GM18861 (cell line): ENCODE data around the gene MED9.

Experiments used
- ATAC-seq: cut with Tn5 transposase; IDR thresholded peaks from one replicate; pipeline ENCODE4 v1.9.1; 2021; ENCODE audit not compliant: unreplicated experiment

The MED9 gene

GRCh38 chr17:17503566-17504130, 26.8 kb downstream of the MED9 start:
- ATAC-seq: no peak

DNA sequence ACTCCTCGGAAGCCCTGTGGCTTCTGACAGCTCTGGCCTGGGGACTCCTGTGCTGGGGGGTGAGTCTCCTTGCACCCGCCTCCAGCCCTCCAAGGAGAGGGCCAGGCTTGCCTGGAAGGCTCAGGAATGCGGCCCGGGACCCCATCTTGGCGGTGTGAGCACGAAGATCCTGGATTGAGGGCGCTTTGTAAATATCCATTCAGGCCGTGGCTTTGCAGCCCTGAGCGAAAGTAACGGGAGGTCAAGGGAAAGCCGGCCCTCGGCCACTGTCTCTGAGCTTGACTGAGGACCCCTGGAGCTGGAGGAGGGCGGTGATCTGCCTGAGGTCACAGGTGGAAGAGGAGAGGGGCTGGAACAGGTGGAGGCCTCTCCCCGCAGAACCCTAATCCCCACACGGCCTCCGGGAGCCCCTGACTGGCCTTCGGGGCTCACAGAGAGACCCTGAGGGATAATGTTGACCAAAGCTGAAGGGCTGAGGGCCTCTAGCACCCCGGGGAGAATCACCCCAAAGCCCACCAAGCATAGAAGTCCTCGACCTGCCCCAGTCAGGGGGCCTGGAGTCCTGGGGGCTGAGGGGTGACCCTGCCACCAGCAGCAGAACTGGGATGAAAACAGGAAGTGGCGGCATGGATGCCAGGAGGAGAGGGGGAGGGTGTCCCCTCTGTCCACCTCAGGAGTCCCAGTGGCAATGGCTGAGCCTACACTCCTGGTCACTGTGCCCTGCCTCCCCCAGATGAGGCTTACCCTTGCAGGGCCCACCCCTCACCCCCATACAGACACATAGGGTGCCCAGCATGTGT, 27.7 kb downstream of the MED9 start:
- ATAC-seq: no peak

DNA sequence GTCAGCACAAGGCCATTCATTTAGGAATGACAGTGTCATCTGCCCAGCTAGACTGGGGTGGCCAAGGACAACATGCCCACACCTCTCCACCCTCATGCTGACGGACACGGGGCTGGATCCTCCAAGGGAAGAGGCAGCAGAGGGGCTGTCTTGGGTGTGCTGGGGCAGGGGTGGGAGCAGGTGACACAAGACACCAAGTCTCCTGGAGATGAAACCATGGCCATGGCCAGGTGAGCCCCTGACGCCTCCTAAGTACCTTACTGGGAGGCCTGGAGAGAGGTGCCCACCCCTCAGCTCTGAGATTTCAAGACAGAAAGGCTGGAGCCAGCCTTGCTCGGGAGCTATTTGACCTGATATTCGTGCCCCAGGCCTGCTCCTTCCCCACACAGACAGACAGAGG, 28.4 kb downstream of the MED9 start:
- ATAC-seq: no peak

DNA sequence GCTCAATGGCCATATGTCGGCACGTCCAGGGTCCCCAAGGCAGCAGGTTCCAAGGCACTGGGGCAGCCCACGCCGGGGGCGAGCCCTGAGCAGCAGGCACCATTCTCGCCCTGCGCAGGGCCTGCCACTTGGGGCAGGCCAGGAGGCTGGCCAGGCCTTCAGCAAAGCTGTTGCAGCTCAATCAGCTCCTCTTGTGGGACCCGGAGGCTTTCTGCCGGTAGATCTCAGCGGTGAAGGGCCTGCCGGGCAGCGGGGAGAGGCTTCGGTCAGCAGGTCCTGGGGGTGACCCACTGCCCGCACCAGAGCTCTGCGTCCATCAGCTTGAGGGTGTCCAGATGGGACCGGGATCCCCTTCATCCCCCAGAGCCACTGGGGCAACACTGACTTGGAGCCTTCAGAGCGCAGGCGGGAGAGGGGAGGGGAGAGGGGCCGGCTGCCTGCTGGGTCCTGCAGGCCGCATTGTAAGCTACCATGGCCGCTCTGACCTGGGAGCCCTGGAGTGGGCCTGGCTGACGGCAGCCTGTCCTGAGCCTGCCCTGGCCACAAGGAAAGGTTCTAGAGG, 28.9 kb downstream of the MED9 start:
- ATAC-seq: no peak

DNA sequence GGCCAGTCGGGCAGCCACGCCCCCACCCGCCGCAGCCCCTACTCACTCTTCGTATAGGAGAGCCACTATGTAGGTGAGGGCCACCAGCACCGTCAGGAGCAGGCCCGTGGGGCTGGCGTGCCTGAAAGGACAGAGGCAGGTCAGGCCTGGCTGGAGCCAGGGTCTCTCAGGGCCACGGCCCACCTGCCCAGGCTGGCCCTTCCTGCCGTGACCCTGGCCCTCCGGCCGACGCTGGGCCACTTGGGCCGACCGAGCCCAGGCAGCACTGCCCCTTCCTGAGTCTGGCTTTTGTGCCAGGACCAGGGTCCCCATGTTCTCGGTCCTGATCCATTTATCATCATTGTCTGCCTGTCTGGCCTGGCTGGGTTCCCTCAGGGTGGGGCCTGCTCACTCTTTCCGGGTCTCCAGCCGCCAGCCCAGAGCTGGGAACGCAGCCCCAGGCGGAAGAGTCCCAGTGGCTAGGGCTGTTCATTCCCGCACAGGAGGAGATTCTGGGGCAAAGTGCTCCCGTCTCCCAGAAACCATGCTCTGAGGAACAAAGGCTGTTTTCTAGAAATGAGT, 29.5 kb downstream of the MED9 start:
- no peak for ATAC-seq

- ATAC-seq: no peak
These were observed 30.2 kb downstream of the MED9 start for GRCh38 chr17:17506893-17507464.

- no peak for ATAC-seq
These were observed 30.7 kb downstream of the MED9 start for GRCh38 chr17:17507465-17508011.

DNA sequence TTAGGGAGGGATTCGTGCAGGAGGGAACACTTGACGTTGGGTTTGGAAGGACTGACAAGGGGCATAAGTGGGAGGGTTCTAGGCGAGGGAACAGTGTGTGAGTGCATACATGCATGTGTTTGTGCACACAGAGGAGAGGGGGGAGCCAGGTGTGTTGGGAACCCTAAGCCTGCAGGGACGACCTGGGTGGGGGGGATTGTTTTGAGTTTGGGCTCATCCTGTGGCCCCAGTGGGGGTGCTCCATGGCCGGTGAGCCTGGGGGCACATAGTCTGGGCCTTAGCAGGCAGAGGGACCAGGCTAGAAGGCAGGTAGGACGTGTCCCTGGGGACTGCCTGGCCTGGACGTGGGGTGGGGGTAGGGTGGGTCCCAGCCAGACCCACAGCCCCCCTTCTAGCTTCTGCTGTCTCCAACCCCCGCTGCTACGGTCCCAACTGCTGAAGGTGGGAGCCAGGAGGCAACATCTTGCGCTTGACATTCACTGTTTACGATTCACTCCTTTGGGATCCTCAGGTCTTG, 31.3 kb downstream of the MED9 start:
- ATAC-seq: no peak

DNA sequence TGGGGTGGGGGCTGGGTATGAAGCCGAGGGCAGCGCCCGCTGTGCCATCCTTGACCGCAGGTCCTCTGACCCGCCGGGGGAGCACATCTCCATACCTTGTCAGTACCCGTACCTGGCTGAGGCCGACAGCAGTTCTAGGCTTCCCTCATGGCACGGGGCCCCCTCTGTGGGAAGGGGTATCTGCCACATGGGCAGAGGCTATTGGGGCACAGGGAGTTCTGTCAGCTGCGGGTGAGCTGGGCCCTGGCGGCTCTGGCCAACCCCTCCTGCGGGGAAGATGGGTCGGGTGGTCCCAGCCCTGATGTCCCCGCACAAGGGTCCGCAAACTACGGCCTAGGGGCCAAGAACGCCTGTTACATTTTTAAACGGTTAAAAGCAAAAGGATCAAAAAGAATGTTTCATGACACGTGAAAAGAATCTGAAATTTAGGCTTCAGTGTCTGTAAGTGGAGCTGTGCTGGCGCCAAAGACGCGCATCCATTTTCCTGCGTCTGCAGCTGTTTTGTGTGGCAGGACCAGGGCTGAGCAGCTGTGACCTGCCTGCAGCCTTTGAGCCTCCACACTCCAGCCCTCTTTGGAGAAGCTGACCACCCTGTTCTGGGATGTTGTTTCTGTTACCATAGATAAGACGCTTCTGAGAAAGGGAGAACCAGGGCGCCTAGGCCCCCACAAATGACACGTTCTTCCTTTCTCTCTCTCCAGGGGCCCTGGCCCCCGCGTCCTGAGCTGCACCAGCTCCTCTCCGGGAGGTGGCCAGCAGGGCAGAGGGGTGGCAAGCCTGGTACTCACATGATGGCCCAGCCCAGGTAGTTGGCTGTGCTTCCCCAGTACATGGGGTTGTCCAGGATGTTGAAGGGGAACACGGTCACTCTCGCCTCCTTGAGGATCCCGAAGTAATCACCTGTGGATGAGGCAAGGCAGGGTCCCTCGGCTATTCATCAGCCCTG, 32.1 kb downstream of the MED9 start:
- no peak for ATAC-seq

DNA sequence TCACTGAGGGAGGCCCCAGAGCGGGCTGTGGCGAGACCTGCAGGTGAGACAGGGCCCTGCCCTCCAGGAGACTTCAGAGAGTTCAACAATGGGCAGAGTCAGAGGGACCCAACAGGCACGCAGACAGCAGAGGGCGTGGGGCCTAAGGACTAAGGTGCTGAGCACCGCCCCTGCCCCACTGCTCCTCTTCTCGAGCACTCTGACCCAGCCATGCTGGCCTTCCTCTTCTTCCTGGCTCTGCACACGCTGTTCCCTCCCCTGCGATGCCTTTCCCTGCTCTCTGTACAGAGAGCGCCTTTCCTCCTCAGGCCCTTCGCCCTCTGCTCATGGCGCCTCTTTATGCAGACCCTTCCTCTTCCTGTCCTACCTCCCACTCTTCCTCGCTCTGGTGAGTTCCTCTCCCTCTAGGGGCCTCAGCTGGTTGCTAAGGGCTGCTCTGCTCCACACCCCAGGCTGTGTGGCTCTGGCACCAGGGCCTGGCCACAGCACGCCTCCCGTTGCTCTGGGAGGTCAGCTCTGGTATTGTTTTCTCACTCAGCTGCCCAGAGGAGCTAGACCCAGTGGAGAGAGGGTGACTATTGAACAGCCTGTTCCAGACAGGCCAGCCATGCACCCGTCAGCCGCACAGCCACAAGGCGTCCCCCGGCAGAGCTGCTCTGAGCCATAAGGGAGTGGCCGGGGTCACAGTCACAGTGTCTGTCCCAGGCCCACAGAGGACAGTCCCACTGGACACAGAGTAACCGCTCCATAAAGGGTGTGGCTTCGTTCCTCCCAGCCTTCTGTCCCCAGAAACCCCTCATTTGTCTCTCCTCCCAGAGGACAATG, 33.0 kb downstream of the MED9 start:
- ATAC-seq: no peak

DNA sequence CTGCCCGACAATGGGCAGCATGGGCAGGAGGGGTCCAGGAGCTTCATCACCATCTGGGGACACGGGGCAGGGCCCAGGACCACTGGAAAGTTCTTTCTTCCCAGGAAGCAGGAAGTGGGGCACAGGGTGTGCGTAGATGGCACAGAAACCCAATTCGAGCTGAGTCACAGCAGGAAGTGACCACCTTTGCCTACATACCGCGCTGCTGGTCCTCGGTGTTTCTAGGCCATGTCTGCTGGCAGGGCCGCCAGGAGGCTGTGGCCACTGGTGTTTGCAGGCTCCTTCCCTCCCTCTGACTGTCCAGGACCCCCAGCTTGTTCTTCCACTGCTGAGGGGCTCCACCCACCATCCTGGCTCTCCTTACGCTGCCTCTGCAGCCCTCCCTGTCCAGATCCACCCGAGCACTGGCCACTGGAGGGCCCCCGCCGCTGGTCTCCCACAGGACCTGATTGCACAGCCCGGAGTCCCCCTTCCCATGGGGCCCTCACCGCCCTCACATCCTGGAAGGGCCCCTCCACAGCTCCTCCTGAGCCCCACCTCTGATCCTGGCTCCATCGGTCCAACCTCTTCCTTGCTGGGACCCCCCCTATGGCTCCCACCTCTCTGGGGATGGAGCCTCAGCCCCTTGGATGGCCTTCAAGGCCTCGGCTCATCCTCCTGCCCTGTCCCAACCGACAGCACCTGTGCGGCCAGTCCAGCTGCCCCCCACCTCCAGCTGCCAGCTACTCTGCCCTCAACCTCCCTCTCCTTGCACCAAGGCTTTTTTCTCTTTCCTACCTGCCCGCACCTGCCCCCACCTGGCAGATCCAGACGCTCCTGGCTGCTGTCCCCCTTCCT, 33.9 kb downstream of the MED9 start:
- ATAC-seq: no peak

DNA sequence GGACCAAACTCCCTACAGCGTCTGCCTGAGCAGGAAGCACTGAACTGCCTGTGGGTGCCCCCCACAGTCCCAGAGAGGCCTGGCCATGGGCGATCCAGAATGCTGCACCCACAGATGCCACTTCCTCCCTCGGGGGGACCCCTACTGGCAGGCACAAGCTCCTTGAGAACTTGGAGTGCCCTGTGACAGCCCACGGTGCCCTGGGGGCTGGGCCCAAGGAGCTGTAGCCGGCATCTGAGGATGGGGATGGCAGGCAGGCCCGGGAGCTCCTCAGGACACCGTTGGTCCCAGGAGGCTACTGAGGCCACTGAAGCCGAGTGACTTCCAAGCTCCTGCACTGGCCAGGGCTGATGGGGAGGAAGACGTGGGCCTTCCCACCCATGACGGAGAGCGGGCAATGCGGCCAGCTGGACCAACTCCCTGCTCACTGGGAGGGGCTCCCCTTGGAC, 34.5 kb downstream of the MED9 start:
- no peak for ATAC-seq

- ATAC-seq: no peak
These were observed 35.4 kb downstream of the MED9 start for GRCh38 chr17:17511881-17512858.

- no peak for ATAC-seq
These were observed 36.1 kb downstream of the MED9 start for GRCh38 chr17:17512866-17513265.

- no peak for ATAC-seq
These were observed 36.8 kb downstream of the MED9 start for GRCh38 chr17:17513626-17514025.

DNA sequence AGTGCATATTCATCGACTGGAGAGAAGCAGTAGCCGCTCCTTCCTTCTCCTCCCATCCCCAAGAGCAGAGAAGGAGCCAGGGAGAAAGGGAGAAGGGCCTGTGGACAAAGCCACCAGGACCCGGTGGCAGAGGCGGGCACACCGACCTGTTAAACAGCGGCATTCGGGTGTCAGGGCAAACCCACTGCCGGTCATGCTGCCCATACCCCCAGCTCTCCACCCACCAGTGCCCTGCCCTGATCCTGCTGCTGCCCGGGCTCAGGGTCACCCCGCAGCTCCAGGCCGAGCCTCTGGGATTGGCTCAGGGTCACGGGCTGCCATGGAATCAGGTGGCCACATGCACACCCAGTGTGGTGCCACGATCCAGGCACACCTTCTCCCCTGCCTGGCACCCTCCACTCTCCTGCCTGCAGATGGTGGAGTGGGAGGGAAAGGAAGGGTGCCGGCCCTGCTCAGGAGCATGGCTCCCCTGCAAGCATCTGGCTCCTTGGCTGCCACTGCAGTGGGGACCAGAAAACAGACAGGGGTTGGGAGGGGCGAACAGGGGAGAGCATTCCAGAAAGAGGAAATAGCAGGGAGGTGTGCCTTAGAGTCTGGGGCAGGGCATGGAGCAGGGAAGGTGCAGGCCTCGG, 37.7 kb downstream of the MED9 start:
- ATAC-seq: no peak
